HL-60 (cell line): ENCODE results near the gene TLR4.

Experiments used
- DNase-seq, 2 experiments: peaks; one replicate each; pipeline ENCODE4 v3.0.0-alpha.2; 2010 to 2020; ENCODE audit warnings: low read depth in 1 of 2, low spot score in 1 of 2
- H3K27ac ChIP-seq: fragments of 250-450 bp; sonication (Bioruptor Pico); replicated peaks from 2 replicates; pipeline ENCODE4 v1.5.1; 2020; ENCODE audit warnings: mild to moderate bottlenecking, moderate library complexity
- H3K27me3 ChIP-seq: fragments of 250-450 bp; sonication (Bioruptor Pico); 2 replicates; pipeline ENCODE4 v1.5.1; 2021; ENCODE audit warnings: mild to moderate bottlenecking, moderate library complexity; ENCODE audit not compliant: insufficient read depth, poor library complexity, severe bottlenecking
- H3K4me3 ChIP-seq: replicated peaks from 2 replicates; pipeline ENCODE4 v1.5.1; 2011; ENCODE audit warnings: mild to moderate bottlenecking, control low read depth, low read length; ENCODE audit not compliant: insufficient read depth
- CTCF ChIP-seq: IDR thresholded peaks from one replicate; pipeline ENCODE4 v1.5.1; 2011; ENCODE audit warnings: low read length, control low read depth, inconsistent platforms; ENCODE audit not compliant: insufficient read depth
- GABPA ChIP-seq: IDR thresholded peaks from 2 replicates; pipeline ENCODE4 v1.6.1; 2012; ENCODE audit warnings: low read depth
- POLR2AphosphoS5 ChIP-seq: IDR thresholded peaks from 2 replicates; pipeline ENCODE4 v1.6.1; 2012; ENCODE audit warnings: low read depth
- SPI1 ChIP-seq: IDR thresholded peaks from 2 replicates; pipeline ENCODE4 v1.6.1; 2012; ENCODE audit warnings: low read depth, mild to moderate bottlenecking, borderline replicate concordance
- TF ChIP-seq, protein P1 (sequence below): IDR thresholded peaks from 2 replicates; pipeline ENCODE4 v1.6.1; 2012; ENCODE audit warnings: low read depth; ENCODE audit not compliant: insufficient replicate concordance

The TLR4 gene

DNA sequence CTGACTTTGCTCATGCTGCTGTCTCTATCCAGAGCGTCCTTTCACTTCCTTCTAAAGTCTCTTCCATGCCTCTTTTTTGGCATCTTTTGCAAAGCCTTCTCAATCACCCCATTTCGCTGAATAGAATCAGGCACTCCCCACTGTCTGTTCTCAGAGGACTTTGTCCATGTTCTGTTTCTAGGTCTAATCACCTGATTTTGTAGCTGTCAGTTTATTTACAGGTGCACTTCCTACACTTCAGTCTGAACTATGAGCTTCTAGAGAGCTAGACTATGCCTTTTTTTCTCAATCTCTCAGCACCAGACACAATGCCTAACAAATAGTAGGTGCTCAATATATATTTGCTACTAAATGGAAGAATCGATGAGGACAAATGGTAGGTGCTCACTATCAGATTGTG lies 29.9 kb downstream of the TLR4 start:
- no peak overlapping the region for H3K4me3 ChIP-seq
- no peak overlapping the region for H3K27ac ChIP-seq
- TF ChIP-seq, protein P1, sequence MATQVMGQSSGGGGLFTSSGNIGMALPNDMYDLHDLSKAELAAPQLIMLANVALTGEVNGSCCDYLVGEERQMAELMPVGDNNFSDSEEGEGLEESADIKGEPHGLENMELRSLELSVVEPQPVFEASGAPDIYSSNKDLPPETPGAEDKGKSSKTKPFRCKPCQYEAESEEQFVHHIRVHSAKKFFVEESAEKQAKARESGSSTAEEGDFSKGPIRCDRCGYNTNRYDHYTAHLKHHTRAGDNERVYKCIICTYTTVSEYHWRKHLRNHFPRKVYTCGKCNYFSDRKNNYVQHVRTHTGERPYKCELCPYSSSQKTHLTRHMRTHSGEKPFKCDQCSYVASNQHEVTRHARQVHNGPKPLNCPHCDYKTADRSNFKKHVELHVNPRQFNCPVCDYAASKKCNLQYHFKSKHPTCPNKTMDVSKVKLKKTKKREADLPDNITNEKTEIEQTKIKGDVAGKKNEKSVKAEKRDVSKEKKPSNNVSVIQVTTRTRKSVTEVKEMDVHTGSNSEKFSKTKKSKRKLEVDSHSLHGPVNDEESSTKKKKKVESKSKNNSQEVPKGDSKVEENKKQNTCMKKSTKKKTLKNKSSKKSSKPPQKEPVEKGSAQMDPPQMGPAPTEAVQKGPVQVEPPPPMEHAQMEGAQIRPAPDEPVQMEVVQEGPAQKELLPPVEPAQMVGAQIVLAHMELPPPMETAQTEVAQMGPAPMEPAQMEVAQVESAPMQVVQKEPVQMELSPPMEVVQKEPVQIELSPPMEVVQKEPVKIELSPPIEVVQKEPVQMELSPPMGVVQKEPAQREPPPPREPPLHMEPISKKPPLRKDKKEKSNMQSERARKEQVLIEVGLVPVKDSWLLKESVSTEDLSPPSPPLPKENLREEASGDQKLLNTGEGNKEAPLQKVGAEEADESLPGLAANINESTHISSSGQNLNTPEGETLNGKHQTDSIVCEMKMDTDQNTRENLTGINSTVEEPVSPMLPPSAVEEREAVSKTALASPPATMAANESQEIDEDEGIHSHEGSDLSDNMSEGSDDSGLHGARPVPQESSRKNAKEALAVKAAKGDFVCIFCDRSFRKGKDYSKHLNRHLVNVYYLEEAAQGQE: no peak
- TF ChIP-seq GABPA (no peak), CTCF (no peak), SPI1 (no peak), POLR2AphosphoS5 (no peak)
- no peaks in the 10 kb centered on the region for H3K27me3 ChIP-seq
- DNase-seq: no peak

- Histone ChIP-seq H3K27me3 (no peaks in the 10 kb centered on the region), H3K4me3 (no peak overlapping the region), H3K27ac (no peak overlapping the region)
- no peak for DNase-seq
- TF ChIP-seq, protein P1: no peak
- TF ChIP-seq SPI1 (no peak), POLR2AphosphoS5 (no peak), GABPA (no peak), CTCF (no peak)
These were observed 30.5 kb downstream of the TLR4 start for GRCh38 chr9:117734523-117735314.

GRCh38 chr9:117737721-117738226 lies 33.6 kb downstream of the TLR4 start:
- TF ChIP-seq, protein P1: no peak
- TF ChIP-seq POLR2AphosphoS5 (no peak), SPI1 (no peak), GABPA (no peak), CTCF (no peak)
- Histone ChIP-seq H3K27me3 (no peaks in the 10 kb centered on the region), H3K4me3 (no peak overlapping the region), H3K27ac (no peak overlapping the region)
- DNase-seq: no peak
